Measurements from ENCODE around the gene HOXD1.

- no peak for TF ChIP-seq CTCF (IDR thresholded peaks at IDR 0.05; ENCODE audit: low read length)
- no peak for TF ChIP-seq EZH2 (IDR thresholded peaks at IDR 0.05; ENCODE audit: borderline replicate concordance, low read length)
Measured at GRCh38 chr2:176149939-176150583, 38.4 kb upstream of the HOXD1 start.
